ENCODE measurements around the gene PSD4.

GRCh38 chr2:113208396-113208795, 34.6 kb downstream of the PSD4 start:
- TF ChIP-seq CTCF (IDR thresholded peaks at IDR 0.05), result no peak
- no peak for TF ChIP-seq POLR2A (IDR thresholded peaks at IDR 0.05)
- TF ChIP-seq EP300 (IDR thresholded peaks at IDR 0.05; ENCODE audit: low read depth), result no peak
- no peak for TF ChIP-seq POLR2AphosphoS5 (IDR thresholded peaks at IDR 0.05)
